ENCODE data around the gene DEXI.

DEXI gene

DNA sequence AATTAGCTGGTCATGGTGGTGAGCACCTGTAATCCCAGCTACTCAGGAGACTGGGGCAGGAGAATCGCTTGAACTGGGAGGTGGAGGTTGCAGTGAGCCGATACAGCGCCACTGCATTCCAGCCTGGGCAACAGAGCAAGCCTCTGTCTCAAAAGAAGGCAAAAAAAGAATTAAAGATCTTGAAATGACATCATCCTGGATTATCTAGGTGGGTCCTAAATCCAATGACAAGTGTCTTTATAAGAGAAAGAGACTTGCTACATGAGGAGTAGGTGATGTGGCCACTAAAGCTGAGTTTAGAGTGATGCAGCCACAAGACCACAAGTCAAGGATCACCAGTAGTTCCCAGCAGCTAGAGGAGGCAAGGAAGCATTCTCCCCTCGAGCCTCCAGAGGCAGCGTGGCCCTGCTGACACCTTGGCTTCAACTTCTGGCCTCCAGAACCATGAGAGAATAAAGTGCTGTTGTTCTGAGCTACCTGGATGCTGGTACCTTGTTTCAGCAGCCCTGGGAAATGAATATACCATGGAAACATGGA lies 49.4 kb downstream of the DEXI start:
- DNase-seq (ENCODE audit: low spot score), result no peak

DNA sequence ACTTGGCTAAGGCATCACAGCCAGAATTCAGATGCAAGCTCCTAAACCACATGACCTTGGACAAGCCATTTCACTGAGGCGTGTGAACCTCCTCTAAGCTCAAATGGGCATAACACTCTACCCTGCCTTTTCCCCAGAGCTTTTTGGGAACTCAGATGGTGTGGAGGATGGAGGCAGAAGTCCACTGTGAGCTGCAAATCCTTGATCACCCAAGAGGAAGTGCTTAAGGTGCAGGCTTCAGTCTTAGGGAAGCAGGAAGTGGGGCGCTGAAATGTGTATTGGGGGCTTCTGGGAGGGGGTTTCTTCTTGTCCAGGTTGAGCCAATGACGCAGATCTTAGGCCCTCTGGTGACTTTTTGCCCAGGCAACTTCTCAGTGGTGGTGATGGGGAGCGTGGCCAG lies 52.4 kb downstream of the DEXI start:
- no peak for DNase-seq (ENCODE audit: low spot score)

DNA sequence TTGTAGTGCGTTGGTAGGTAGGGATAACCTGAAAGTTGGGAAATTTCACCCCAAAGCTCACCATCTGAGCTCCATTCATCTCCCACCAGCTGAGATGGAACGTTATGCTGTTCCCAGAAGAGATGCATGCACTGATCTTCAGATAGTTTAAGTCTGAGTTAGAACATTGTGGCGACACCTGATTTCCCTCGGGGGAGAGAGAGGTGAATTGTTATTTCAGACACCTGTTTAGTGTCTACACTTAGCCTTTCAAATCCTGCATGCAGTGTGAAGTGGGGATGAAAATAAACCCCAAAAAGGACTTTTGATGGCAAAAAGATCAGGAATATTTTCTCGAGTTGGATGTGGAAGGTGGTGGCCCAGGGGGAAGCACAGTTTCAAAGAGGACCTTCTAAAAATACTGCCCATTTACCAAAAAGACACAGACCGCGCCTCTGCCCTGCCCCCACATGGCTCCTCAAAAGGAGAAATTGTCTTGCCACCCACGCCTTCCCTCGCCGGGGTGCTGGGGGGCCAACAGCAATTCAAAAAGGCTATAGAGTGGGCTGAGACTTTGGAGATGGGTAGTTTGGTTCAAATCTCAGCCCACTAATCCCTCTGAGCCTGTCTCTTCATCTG lies 53.8 kb downstream of the DEXI start:
- DNase-seq (ENCODE audit: low spot score), result no peak

DNA sequence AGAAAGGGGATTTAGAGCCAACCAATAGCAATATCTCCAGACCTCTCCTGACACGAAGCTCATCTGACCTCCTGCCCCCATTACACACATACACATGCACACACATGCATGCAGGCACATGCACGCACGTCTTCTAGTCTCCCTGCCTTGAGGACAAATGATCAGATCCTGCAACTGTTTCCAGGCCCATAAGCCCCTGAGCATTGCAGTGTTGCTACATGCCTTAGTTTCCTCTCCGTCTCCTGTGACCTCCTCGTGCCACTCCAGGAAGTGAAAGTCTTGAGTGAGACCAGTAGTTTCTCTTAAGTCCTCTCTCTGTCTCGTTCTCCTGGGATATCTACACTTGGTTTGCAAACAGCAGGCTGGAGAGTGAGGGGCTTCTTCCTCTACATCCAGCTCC lies 57.0 kb downstream of the DEXI start:
- DNase-seq (ENCODE audit: low spot score), result no peak

DNA sequence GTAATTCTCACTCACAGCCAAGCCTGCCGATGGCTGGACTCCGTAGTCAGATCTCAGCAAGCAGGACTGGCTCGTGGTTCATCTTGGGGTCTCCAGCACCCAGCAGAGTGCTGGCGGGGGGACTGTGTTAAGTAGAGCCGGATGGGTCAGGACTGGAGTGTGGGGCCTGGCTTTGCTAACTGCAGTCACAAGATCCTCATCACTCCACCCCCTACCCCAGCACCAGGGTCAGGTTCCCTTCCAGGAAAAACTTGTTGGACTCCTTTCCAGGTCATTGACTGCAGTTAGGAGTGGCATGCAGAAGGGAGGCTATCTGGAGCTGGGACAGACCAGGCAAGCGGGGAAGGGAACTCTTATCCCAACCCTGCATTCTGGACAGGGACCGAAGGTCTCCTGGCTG lies 59.3 kb downstream of the DEXI start:
- DNase-seq (ENCODE audit: low spot score), result peak; percentile 27

DNA sequence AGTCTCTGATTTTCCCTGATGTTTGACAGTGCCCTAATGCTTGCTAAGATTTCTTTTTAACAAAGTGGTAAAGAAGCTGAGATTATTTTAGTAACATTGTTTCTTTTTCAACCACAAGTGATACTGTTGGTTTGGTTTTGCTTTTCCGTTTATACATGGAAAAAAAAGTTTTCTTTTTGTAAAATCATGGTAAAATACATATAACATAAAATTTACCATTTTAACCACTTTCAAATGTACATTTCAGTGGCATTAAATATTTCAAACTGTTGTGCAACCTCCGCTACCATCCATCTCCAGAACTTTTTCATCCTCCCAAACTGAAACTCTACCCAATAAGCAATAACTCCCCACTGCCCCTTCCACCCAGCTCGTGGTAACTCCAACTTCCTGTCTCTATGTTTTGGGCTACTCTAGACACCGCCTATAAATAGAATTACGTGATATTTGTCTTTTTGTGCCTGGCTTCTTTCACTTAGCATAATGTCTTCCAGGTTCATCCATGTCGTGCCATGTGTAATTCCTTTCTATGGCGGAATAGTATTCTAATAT lies 60.7 kb downstream of the DEXI start:
- no peak for DNase-seq (ENCODE audit: low spot score)

DNA sequence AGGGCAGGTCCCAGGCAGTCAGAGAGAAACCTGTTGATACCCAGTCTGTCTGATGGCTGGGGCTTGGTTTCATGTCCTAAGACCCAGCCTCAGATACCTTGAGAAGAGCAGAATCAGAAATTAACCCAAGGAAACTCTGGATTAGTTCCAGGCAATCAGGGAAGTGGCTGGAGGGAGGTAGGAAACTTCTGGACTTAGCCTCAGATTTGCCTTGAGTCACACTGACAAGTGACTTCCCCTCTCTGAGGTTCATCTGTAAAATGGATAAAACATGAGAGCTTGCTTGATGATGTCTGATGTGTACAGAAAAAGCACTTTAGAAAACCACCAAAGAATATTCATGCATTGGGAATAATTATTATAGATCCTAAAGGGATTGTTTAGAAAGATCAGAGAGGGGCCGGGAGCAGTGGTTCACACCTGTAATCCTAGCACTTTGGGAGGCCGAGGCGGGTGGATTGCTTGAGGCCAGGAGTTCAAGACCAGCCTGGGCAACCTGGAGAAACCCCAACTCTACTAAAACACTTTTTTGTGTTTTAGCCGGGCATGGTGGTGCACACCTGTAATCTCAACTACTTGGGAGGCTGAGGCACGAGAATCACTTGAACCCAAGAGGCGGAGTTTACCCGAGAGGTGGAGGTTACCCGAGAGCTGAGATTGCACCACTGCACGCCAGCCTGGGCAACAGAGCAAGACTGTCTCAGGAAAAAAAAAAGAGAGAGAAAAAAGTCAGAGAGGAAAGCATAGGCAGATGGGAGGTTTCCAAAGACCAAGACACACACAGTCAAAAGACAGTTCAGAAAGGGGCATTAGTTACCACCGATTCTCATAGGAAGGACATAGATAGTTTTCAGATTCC lies 61.4 kb downstream of the DEXI start:
- no peak for DNase-seq (ENCODE audit: low spot score)

DNA sequence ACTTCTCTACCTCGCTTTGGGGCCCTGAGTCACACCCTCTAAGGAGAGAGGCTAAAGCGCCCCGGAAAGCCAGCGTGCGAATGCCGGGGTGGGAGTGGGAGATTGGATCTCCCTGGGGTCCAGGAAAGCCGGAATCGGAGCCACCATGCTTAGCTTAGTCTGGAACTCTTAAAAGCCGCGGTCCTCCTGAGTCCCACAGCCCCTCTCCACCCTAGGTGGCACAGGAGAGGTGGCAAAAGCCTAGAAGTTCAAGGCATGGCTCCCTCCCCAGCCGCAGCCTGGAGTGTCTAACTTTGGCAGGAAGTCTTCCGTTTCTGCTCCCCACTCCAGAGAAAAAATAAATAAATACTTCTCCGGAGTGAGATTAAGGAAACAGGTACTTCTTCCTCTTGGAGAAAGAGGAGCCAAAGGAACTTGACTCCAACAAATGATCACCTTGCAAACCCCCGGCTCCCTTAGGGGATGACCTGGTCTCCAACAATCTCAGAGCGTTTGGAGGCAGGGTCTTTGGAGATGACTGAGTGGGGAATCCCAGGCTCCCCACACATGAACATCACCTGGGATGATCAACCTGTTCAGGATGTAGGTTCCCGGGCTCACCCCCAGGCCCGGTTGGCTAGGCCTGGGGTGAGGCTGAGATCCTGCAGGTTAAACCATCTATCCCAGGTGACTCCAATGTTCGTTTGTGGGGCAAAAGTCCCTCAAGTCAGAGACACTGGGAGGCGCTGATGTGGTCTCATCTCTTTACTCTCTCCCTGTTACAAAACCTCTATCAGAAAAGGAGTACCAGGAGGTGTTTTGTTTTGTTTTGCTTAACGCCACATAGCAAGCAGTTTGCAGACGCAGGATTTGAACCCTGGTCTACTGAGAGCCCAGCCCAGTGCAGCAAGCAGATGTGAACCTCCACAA lies 62.3 kb downstream of the DEXI start:
- DNase-seq (ENCODE audit: low spot score), result no peak
